Measurements from ENCODE around the gene PRKCB.
"Not testable (repeated sequence)": the region's sequence is repeated elsewhere in the genome, so short reads cannot be mapped to it uniquely, and the experiment has no call there.

The PRKCB gene

GRCh38 chr16:23900480-23901177, 64.8 kb downstream of the PRKCB start:
- DNase-seq (ENCODE audit: insufficient read length, low spot score) (no peak), FAIRE-seq (no peak)

GRCh38 chr16:23901178-23902033, 65.6 kb downstream of the PRKCB start:
- no peak for FAIRE-seq

GRCh38 chr16:23902034-23902747, 66.4 kb downstream of the PRKCB start:
- DNase-seq (ENCODE audit: insufficient read length, low spot score) = no peak

More at GRCh38 chr16:23901178-23902033, 65.6 kb downstream of the PRKCB start:
- no peak for DNase-seq (ENCODE audit: insufficient read length, low spot score)

GRCh38 chr16:23902748-23903414, 67.1 kb downstream of the PRKCB start:
- no peak for FAIRE-seq
- DNase-seq (ENCODE audit: insufficient read length, low spot score) = no peak

More at GRCh38 chr16:23902034-23902747, 66.4 kb downstream of the PRKCB start:
- FAIRE-seq = no peak

- no peak for FAIRE-seq
- DNase-seq (ENCODE audit: insufficient read length, low spot score) = no peak
Measured at GRCh38 chr16:23905027-23905426, 69.2 kb downstream of the PRKCB start.

GRCh38 chr16:23907457-23907902, 71.7 kb downstream of the PRKCB start:
- FAIRE-seq (no peak), DNase-seq (ENCODE audit: insufficient read length, low spot score) (no peak)

GRCh38 chr16:23907903-23908302, 72.1 kb downstream of the PRKCB start:
- FAIRE-seq (no peak), DNase-seq (ENCODE audit: insufficient read length, low spot score) (no peak)

GRCh38 chr16:23908790-23909189, 73.0 kb downstream of the PRKCB start:
- FAIRE-seq = no peak
- no peak for DNase-seq (ENCODE audit: insufficient read length, low spot score)

- FAIRE-seq (no peak), DNase-seq (ENCODE audit: insufficient read length, low spot score) (no peak)
Measured at GRCh38 chr16:23909792-23910418, 74.1 kb downstream of the PRKCB start.

GRCh38 chr16:23914946-23915530, 79.3 kb downstream of the PRKCB start:
- DNase-seq (ENCODE audit: insufficient read length, low spot score) (no peak), FAIRE-seq (no peak)

GRCh38 chr16:23916552-23916951, 80.8 kb downstream of the PRKCB start:
- not testable (repeated sequence) for DNase-seq (ENCODE audit: insufficient read length, low spot score); FAIRE-seq

- FAIRE-seq (peak; percentile 84), DNase-seq (ENCODE audit: insufficient read length, low spot score) (peak; percentile 18)
Measured at GRCh38 chr16:23917621-23918020, 81.8 kb downstream of the PRKCB start.

GRCh38 chr16:23920446-23920845, 84.7 kb downstream of the PRKCB start:
- FAIRE-seq (no peak), DNase-seq (ENCODE audit: insufficient read length, low spot score) (no peak)

- DNase-seq (ENCODE audit: insufficient read length, low spot score) = no peak
- FAIRE-seq = no peak
Measured at GRCh38 chr16:23920899-23921298, 85.1 kb downstream of the PRKCB start.

- peak; percentile 4 for FAIRE-seq
- no peak for DNase-seq (ENCODE audit: insufficient read length, low spot score)
Measured at GRCh38 chr16:23922406-23922805, 86.6 kb downstream of the PRKCB start.

- FAIRE-seq (peak; percentile 85), DNase-seq (ENCODE audit: insufficient read length, low spot score) (no peak)
Measured at GRCh38 chr16:23924128-23924527, 88.3 kb downstream of the PRKCB start.

GRCh38 chr16:23927796-23928195, 92.0 kb downstream of the PRKCB start:
- DNase-seq (ENCODE audit: insufficient read length, low spot score) (no peak), FAIRE-seq (no peak)

GRCh38 chr16:23929237-23929636, 93.5 kb downstream of the PRKCB start:
- FAIRE-seq (no peak), DNase-seq (ENCODE audit: insufficient read length, low spot score) (no peak)

GRCh38 chr16:23929856-23930255, 94.1 kb downstream of the PRKCB start:
- FAIRE-seq (no peak), DNase-seq (ENCODE audit: insufficient read length, low spot score) (no peak)

GRCh38 chr16:23930791-23931190, 95.0 kb downstream of the PRKCB start:
- no peak for DNase-seq (ENCODE audit: insufficient read length, low spot score)

More at GRCh38 chr16:23930791-23931190, 95.0 kb downstream of the PRKCB start:
- FAIRE-seq = no peak

All from GM19239 (cell line).